Astrocyte (in vitro differentiated cells and primary cell): ENCODE results near the gene BATF. TPM values are rescaled to one million over a fixed set of nuclear protein-coding genes. Genes with fewer than 3 reads are reported as not detected.

ENCODE experiments used
- DNase-seq: peaks from one replicate; pipeline ENCODE4 v3.0.0-alpha.2; 2010; ENCODE audit warnings: low read depth
- FAIRE-seq: peaks from 2 replicates; lab custom pipeline; 2011; peaks lifted over from hg19 to GRCh38; lab: Jason Lieb, UNC
- H2AFZ ChIP-seq: 2 replicates; pipeline ENCODE4 v1.6.0; 2012; ENCODE audit warnings: low read depth, low read length, inconsistent platforms
- H3K27ac ChIP-seq: 2 replicates; pipeline ENCODE4 v1.5.1; 2011; ENCODE audit warnings: low read depth, low read length, inconsistent platforms
- H3K27me3 ChIP-seq: 2 replicates; pipeline ENCODE4 v1.6.0; 2011; ENCODE audit warnings: low read length, inconsistent platforms; ENCODE audit not compliant: insufficient read depth
- H3K36me3 ChIP-seq: 2 replicates; pipeline ENCODE4 v1.5.1; 2011; ENCODE audit warnings: low read length, inconsistent platforms; ENCODE audit not compliant: insufficient read depth
- H3K4me1 ChIP-seq: 2 replicates; pipeline ENCODE4 v1.5.1; 2011; ENCODE audit warnings: low read length, inconsistent platforms; ENCODE audit not compliant: insufficient read depth
- H3K4me2 ChIP-seq: 2 replicates; pipeline ENCODE4 v1.6.0; 2012; ENCODE audit warnings: low read length, inconsistent platforms
- H3K4me3 ChIP-seq: 2 replicates; pipeline ENCODE4 v1.5.1; 2011; ENCODE audit warnings: low read depth, mild to moderate bottlenecking, low read length, inconsistent platforms; ENCODE audit not compliant: insufficient read depth
- H3K79me2 ChIP-seq: 2 replicates; pipeline ENCODE4 v1.6.0; 2012; ENCODE audit warnings: mild to moderate bottlenecking, low read length, inconsistent platforms; ENCODE audit not compliant: insufficient read depth
- H3K9ac ChIP-seq: 2 replicates; pipeline ENCODE4 v1.6.0; 2012; ENCODE audit warnings: mild to moderate bottlenecking, low read length, inconsistent platforms
- H3K9me3 ChIP-seq: 2 replicates; pipeline ENCODE4 v1.5.1; 2012; ENCODE audit warnings: low read depth, mild to moderate bottlenecking, low read length, inconsistent platforms; ENCODE audit not compliant: insufficient read depth
- H4K20me1 ChIP-seq: 2 replicates; pipeline ENCODE4 v1.6.0; 2012; ENCODE audit warnings: low read length, inconsistent platforms; ENCODE audit not compliant: insufficient read depth
- H3K27ac Mint-ChIP-seq: one replicate; pipeline ENCODE4 v1.8.0; 2021; ENCODE audit warnings: mild to moderate bottlenecking, mixed read lengths; ENCODE audit not compliant: unreplicated experiment
- H3K27me3 Mint-ChIP-seq: one replicate; pipeline ENCODE4 v1.8.0; 2021; ENCODE audit warnings: low read depth, mixed read lengths; ENCODE audit not compliant: unreplicated experiment
- H3K36me3 Mint-ChIP-seq: one replicate; pipeline ENCODE4 v1.8.0; 2021; ENCODE audit warnings: low read depth, mixed read lengths; ENCODE audit not compliant: unreplicated experiment
- H3K4me1 Mint-ChIP-seq: one replicate; pipeline ENCODE4 v1.8.0; 2021; ENCODE audit warnings: low read depth, mixed read lengths; ENCODE audit not compliant: unreplicated experiment
- H3K4me3 Mint-ChIP-seq: one replicate; pipeline ENCODE4 v1.8.0; 2021; ENCODE audit warnings: mild to moderate bottlenecking, moderate library complexity, mixed read lengths; ENCODE audit not compliant: unreplicated experiment
- H3K9me3 Mint-ChIP-seq: one replicate; pipeline ENCODE4 v1.8.0; 2021; ENCODE audit warnings: mild to moderate bottlenecking, mixed read lengths; ENCODE audit not compliant: unreplicated experiment
- CTCF ChIP-seq: IDR thresholded peaks from 2 replicates; pipeline ENCODE4 v1.5.1; 2011; ENCODE audit warnings: low read depth, mild to moderate bottlenecking, inconsistent platforms, low read length, moderate library complexity; ENCODE audit not compliant: insufficient read depth
- EZH2 ChIP-seq: IDR thresholded peaks from 2 replicates; pipeline ENCODE4 v1.6.1; 2012; ENCODE audit warnings: mild to moderate bottlenecking, low read length, inconsistent platforms; ENCODE audit not compliant: insufficient read depth
- total RNA-seq: library from RNA; stranded (reverse); gene quantifications from 2 replicates; pipeline ENCODE4 v1.2.1, GENCODE V29; 2021

BATF gene
- total RNA-seq, 1 donor from 2014 or later, result not detected

- no peaks in the 10 kb centered on the region for H4K20me1 ChIP-seq
- Mint-ChIP-seq H3K4me1 (no peaks in the 10 kb centered on the region), H3K9me3 (no peaks in the 10 kb centered on the region), H3K27me3 (no peaks in the 10 kb centered on the region), H3K36me3 (no peaks in the 10 kb centered on the region), H3K4me3 (no peak overlapping the region), H3K27ac (no peak overlapping the region)
- no peak overlapping the region for H3K4me2 ChIP-seq
- no peak overlapping the region for H3K9ac ChIP-seq
- H3K4me3 ChIP-seq, result no peak overlapping the region
- H2AFZ ChIP-seq, result no peak overlapping the region
- no peaks in the 10 kb centered on the region for H3K36me3 ChIP-seq
- DNase-seq (no peak), FAIRE-seq (no peak)
- no peaks in the 10 kb centered on the region for H3K79me2 ChIP-seq
- no peaks in the 10 kb centered on the region for H3K27me3 ChIP-seq
- no peak for TF ChIP-seq CTCF
- no peak for TF ChIP-seq EZH2
- no peaks in the 10 kb centered on the region for H3K9me3 ChIP-seq
- H3K4me1 ChIP-seq, result no peaks in the 10 kb centered on the region
- no peak overlapping the region for H3K27ac ChIP-seq
Observed at GRCh38 chr14:75504411-75504810, 17.9 kb upstream of the BATF start.

- H3K4me3 Mint-ChIP-seq, result no peak overlapping the region
Observed at GRCh38 chr14:75506930-75507329, 15.3 kb upstream of the BATF start.

More at GRCh38 chr14:75506930-75507329, 15.3 kb upstream of the BATF start:
- Mint-ChIP-seq H3K9me3 (peaks cover 11% of the 10 kb centered on the region), H3K27ac (no peak overlapping the region), H3K27me3 (no peaks in the 10 kb centered on the region), H3K36me3 (no peaks in the 10 kb centered on the region), H3K4me1 (no peaks in the 10 kb centered on the region)
- no peaks in the 10 kb centered on the region for H3K36me3 ChIP-seq
- no peak overlapping the region for H3K9ac ChIP-seq
- H3K4me1 ChIP-seq, result no peaks in the 10 kb centered on the region
- H4K20me1 ChIP-seq, result no peaks in the 10 kb centered on the region
- no peaks in the 10 kb centered on the region for H3K79me2 ChIP-seq
- H3K27ac ChIP-seq, result no peak overlapping the region
- no peak overlapping the region for H2AFZ ChIP-seq
- no peaks in the 10 kb centered on the region for H3K27me3 ChIP-seq
- H3K9me3 ChIP-seq, result no peaks in the 10 kb centered on the region
- no peak overlapping the region for H3K4me3 ChIP-seq
- TF ChIP-seq EZH2, result no peak
- no peak for TF ChIP-seq CTCF
- FAIRE-seq (no peak), DNase-seq (no peak)
- no peak overlapping the region for H3K4me2 ChIP-seq
